IMR-90 (cell line): Measurements from ENCODE around the gene EXOC6B. TPM values are rescaled to one million over a fixed set of nuclear protein-coding genes. Genes with fewer than 3 reads are reported as not detected.

Experiments used
- ATAC-seq: fragments of 200-7000 bp; cut with Tn5 transposase; 2 replicates; pipeline ENCODE4 v1.9.1; 2020; ENCODE audit warnings: low read depth, mild to moderate bottlenecking, moderate library complexity
- BruUV-seq: library from RNA; stranded (reverse); fragments of 400-500 nt; replicated peaks from 2 replicates; lab custom pipeline; 2021; lab: Mats Ljungman, UMichigan
- CTCF ChIA-PET: fragments of 300-600 bp; formaldehyde crosslinking; extraction: SDS; loops from one replicate; lab custom pipeline; 2021; ENCODE audit warnings: antibody characterized with exemption; lab: Yijun Ruan, JAX
- POLR2A ChIA-PET: fragments of 300-600 bp; sonication (Branson Sonifier 250); formaldehyde crosslinking; loops from one replicate; lab custom pipeline; 2022; ENCODE audit warnings: antibody characterized with exemption; ENCODE audit not compliant: unreplicated experiment; lab: Charles Lee
- DNase-seq: peaks from one replicate; pipeline ENCODE4 v3.0.0; 2013
- H2AFZ ChIP-seq: replicated peaks from 2 replicates; pipeline ENCODE3; 2013; ENCODE audit warnings: low read length, mild to moderate bottlenecking; ENCODE audit not compliant: poor library complexity
- H2AK5ac ChIP-seq: 2 replicates; pipeline ENCODE4 v1.6.1; 2013; ENCODE audit warnings: low read depth, low read length, inconsistent platforms
- H2AK9ac ChIP-seq: replicated peaks from 2 replicates; pipeline ENCODE3; 2013; ENCODE audit warnings: mild to moderate bottlenecking, low read depth, low read length, moderate library complexity; ENCODE audit not compliant: poor library complexity
- H2BK120ac ChIP-seq: 2 replicates; pipeline ENCODE4 v1.6.1; 2013; ENCODE audit warnings: low read depth, low read length, inconsistent platforms
- H2BK15ac ChIP-seq: 3 replicates; pipeline ENCODE4 v1.6.1; 2013; ENCODE audit warnings: low read depth, low read length, inconsistent platforms
- H2BK20ac ChIP-seq: 2 replicates; pipeline ENCODE4 v1.6.1; 2013; ENCODE audit warnings: low read depth, mild to moderate bottlenecking, inconsistent platforms, low read length, moderate library complexity
- H2BK5ac ChIP-seq: 2 replicates; pipeline ENCODE4 v1.6.1; 2013; ENCODE audit warnings: mild to moderate bottlenecking, low read depth, low read length, inconsistent platforms; ENCODE audit not compliant: poor library complexity, severe bottlenecking
- H3K14ac ChIP-seq: replicated peaks from 2 replicates; pipeline ENCODE4 v1.6.1; 2013; ENCODE audit warnings: low read depth, low read length, inconsistent platforms
- H3K18ac ChIP-seq: 2 replicates; pipeline ENCODE4 v1.6.1; 2013; ENCODE audit warnings: low read depth, low read length, control low read depth
- H3K23ac ChIP-seq: 2 replicates; pipeline ENCODE4 v1.6.1; 2013; ENCODE audit warnings: low read depth, low read length, inconsistent platforms
- H3K27ac ChIP-seq: 2 replicates; pipeline ENCODE4 v1.5.1; 2013; ENCODE audit warnings: mild to moderate bottlenecking, control low read depth, low read length; ENCODE audit not compliant: insufficient read depth
- H3K27me3 ChIP-seq: 2 replicates; pipeline ENCODE4 v1.6.1; 2013; ENCODE audit warnings: low read length; ENCODE audit not compliant: control insufficient read depth, insufficient read depth
- H3K36me3 ChIP-seq: 2 replicates; pipeline ENCODE4 v1.6.1; 2013; ENCODE audit warnings: low read length, mixed read lengths; ENCODE audit not compliant: control insufficient read depth, insufficient read depth
- H3K4ac ChIP-seq: 2 replicates; pipeline ENCODE4 v1.6.1; 2013; ENCODE audit warnings: low read depth, low read length, inconsistent platforms
- H3K4me1 ChIP-seq: 2 replicates; pipeline ENCODE4 v1.6.1; 2013; ENCODE audit warnings: low read length, mixed read lengths; ENCODE audit not compliant: control insufficient read depth, insufficient read depth
- H3K4me2 ChIP-seq: 2 replicates; pipeline ENCODE4 v1.6.1; 2013; ENCODE audit warnings: low read depth, mild to moderate bottlenecking, control low read depth, low read length, moderate library complexity
- H3K4me3 ChIP-seq: 2 replicates; pipeline ENCODE4 v1.5.1; 2013; ENCODE audit warnings: low read depth, mild to moderate bottlenecking, control low read depth, low read length, moderate library complexity; ENCODE audit not compliant: insufficient read depth
- H3K56ac ChIP-seq: 2 replicates; pipeline ENCODE4 v1.6.1; 2013; ENCODE audit warnings: low read length, inconsistent platforms; ENCODE audit not compliant: insufficient read depth; ENCODE audit errors: extremely low read depth
- H3K79me1 ChIP-seq, 2 experiments: 2 replicates each; pipeline ENCODE4 v1.6.1; 2013; ENCODE audit warnings: low read length in 2 of 2, inconsistent platforms in 1 of 2, low read depth in 1 of 2
- H3K9ac ChIP-seq: 2 replicates; pipeline ENCODE4 v1.6.1; 2013; ENCODE audit warnings: low read depth, low read length, control low read depth
- H3K9me1 ChIP-seq: 2 replicates; pipeline ENCODE4 v1.6.1; 2013; ENCODE audit warnings: low read length, inconsistent platforms; ENCODE audit not compliant: insufficient read depth
- H3K9me3 ChIP-seq: 2 replicates; pipeline ENCODE4 v1.6.1; 2013; ENCODE audit warnings: low read length; ENCODE audit not compliant: control insufficient read depth, insufficient read depth
- H4K20me1 ChIP-seq: 2 replicates; pipeline ENCODE4 v1.6.1; 2013; ENCODE audit warnings: low read length, inconsistent platforms; ENCODE audit not compliant: insufficient read depth
- H4K5ac ChIP-seq: 2 replicates; pipeline ENCODE4 v1.6.1; 2013; ENCODE audit warnings: mild to moderate bottlenecking, low read depth, low read length, control low read depth
- H4K8ac ChIP-seq, 2 experiments: 2 replicates each; pipeline ENCODE4 v1.6.1; 2013; ENCODE audit warnings: low read depth in 2 of 2, low read length in 2 of 2, control low read depth in 1 of 2, inconsistent platforms in 1 of 2
- H4K91ac ChIP-seq: 2 replicates; pipeline ENCODE4 v1.6.1; 2013; ENCODE audit warnings: low read depth, low read length, inconsistent platforms; ENCODE audit not compliant: insufficient read depth
- MAZ ChIP-seq: IDR thresholded peaks from 2 replicates; pipeline ENCODE4 v1.6.1; 2012; ENCODE audit warnings: low read depth, mild to moderate bottlenecking, low read length, improper control_type of control experiment, moderate library complexity, borderline replicate concordance
- MXI1 ChIP-seq: IDR thresholded peaks from 2 replicates; pipeline ENCODE4 v1.6.1; 2012; ENCODE audit warnings: low read depth, mild to moderate bottlenecking, low read length, moderate library complexity, borderline replicate concordance
- POLR2A ChIP-seq: IDR thresholded peaks from 2 replicates; pipeline ENCODE4 v1.6.1; 2012; ENCODE audit warnings: mild to moderate bottlenecking, low read depth, low read length
- RAD21 ChIP-seq: IDR thresholded peaks from 2 replicates; pipeline ENCODE4 v1.6.1; 2012; ENCODE audit warnings: low read length, improper control_type of control experiment
- SMC3 ChIP-seq: fragments of 150-350 bp; IDR thresholded peaks from 2 replicates; pipeline ENCODE4 v1.6.1; 2016; ENCODE audit warnings: low read depth, mild to moderate bottlenecking, antibody characterized with exemption, low read length, moderate library complexity
- WGBS, 2 experiments: methylation state at CpG; one replicate each; pipeline versions ENCODE4 v1.1.5 to v1.1.7; 2013; ENCODE audit warnings: missing lambda C conversion rate in 2 of 2; ENCODE audit not compliant: insufficient read length in 1 of 2; ENCODE audit errors: extremely low coverage in 2 of 2; 5-methylcytosine and 5-hydroxymethylcytosine counted together
- dilution Hi-C: fragments of 300-500 bp; cut with HindIII; formaldehyde crosslinking; loops from one replicate; pipeline ENCODE4 v1.14.3; 2018; ENCODE audit warnings: low sequenced_read_pairs; ENCODE audit not compliant: unreplicated experiment
- in situ Hi-C: fragments of 300-500 bp; cut with MboI; formaldehyde crosslinking; loops from 3 replicates; pipeline ENCODE4 v1.14.3; 2019; ENCODE audit warnings: low sequenced_read_pairs, inconsistent platforms, mixed read lengths
- intact Hi-C: fragments of 100-400 bp; cut with micrococcal nuclease; formaldehyde crosslinking; loops from 2 replicates; pipeline ENCODE4 v1.10.0; 2022
- polyA plus RNA-seq, 3 experiments: library from polyadenylated mRNA; depleted of rRNA; stranded (reverse); fragments of >200 nt; gene quantifications; 2 replicates each; pipeline ENCODE4 v1.2.3, GENCODE V29; 2012; ENCODE audit warnings: low replicate concordance in 1 of 3
- total RNA-seq: library from RNA; depleted of rRNA; stranded (reverse); fragments of >200 nt; gene quantifications from 2 replicates; pipeline ENCODE4 v1.2.3, GENCODE V29; 2012
- TF ChIP-seq, protein P1 (sequence below): fragments of 150-350 bp; IDR thresholded peaks from 2 replicates; pipeline ENCODE4 v1.6.1; 2016; ENCODE audit warnings: low read depth, mild to moderate bottlenecking, low read length, moderate library complexity, borderline replicate concordance
- TF ChIP-seq, protein P2 (sequence below): fragments of 150-350 bp; IDR thresholded peaks from 2 replicates; pipeline ENCODE4 v1.6.1; 2017; ENCODE audit warnings: mild to moderate bottlenecking, antibody characterized with exemption, low read length, low read depth
- TF ChIP-seq, protein P3 (sequence below): conservative IDR thresholded peaks from 2 replicates; pipeline ENCODE4 v1.5.1; 2012; ENCODE audit warnings: mild to moderate bottlenecking, low read depth, low read length, improper control_type of control experiment

The EXOC6B gene
- total and polyA plus RNA-seq, 2 of the 4 experiments (the other 2 are of a cell fraction), result 10.2 to 29.4 TPM

GRCh38 chr2:72148003-72148836 is 677.6 kb downstream of the EXOC6B start (continued):
- TF ChIP-seq, protein P1, sequence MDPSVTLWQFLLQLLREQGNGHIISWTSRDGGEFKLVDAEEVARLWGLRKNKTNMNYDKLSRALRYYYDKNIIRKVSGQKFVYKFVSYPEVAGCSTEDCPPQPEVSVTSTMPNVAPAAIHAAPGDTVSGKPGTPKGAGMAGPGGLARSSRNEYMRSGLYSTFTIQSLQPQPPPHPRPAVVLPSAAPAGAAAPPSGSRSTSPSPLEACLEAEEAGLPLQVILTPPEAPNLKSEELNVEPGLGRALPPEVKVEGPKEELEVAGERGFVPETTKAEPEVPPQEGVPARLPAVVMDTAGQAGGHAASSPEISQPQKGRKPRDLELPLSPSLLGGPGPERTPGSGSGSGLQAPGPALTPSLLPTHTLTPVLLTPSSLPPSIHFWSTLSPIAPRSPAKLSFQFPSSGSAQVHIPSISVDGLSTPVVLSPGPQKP, result no peak

DNA sequence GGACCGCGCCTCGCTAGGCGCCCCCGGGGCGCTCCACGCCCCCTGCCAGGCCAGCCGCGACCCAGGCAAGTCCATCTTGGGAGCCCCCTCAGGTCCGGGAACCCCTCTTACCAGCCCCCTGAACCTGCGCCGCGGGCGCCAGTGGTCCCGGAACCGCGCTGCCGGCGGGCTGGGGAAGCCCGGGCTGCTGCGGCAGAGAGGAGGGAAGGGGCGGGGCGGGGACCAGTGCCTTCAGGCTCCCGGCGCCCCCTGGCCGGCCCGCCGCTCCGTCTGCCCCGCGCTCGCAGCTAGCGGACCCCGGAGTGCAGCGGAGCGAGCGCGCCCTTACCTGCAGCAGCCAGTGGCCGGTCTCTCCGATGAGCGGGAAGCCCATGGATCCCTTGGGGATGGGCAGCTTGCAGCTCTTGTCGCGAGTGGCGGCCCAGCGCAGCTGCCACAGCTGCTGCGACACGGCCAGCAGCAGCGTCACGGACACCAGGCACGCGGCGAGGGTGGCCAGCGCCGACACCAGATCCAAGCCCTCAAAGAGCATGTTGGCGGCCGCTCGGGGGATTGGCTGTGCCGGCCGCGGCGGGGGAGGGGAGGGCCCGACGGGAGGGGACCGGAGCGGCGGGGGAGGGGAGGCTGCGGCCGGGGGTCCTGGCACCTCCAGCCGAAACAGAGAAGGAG is 678.4 kb downstream of the EXOC6B start, which contains the start of gene CYP26B1:
CYP26B1 (minus strand) TSS at position 560 of the 669 bp plus-strand sequence; CDS start at position 532, 28 bp downstream.
- H3K4me3 ChIP-seq, result peak within 1 kb of the TSS; percentile 64
- H3K14ac ChIP-seq, result no peak within 1 kb of the TSS
- H2BK15ac ChIP-seq, result no peak within 1 kb of the TSS
- ATAC-seq, result no peak
- in situ Hi-C loops (no loop called here), dilution Hi-C loops (no loop called here), intact Hi-C loops (no loop called here)
- no peak within 1 kb of the TSS for H3K18ac ChIP-seq
- no peak for DNase-seq
- no peak within 1 kb of the TSS for H4K8ac ChIP-seq
- H3K56ac ChIP-seq, result no peak within 1 kb of the TSS
- H2AK9ac ChIP-seq, result no peak within 1 kb of the TSS
- BruUV-seq, result no TSS peak
- no peak within 1 kb of the TSS for H4K5ac ChIP-seq
- POLR2A ChIA-PET, result no interaction called here
- H3K9me1 ChIP-seq, result no peaks in the 10 kb centered on the region
- H3K9ac ChIP-seq, result no peak within 1 kb of the TSS
- peaks cover 9% of the 10 kb centered on the region for H3K9me3 ChIP-seq
- H3K79me1 ChIP-seq, result no peaks in the 10 kb centered on the region
- H3K27ac ChIP-seq, result no peak within 1 kb of the TSS
- H4K91ac ChIP-seq, result no peak within 1 kb of the TSS
- H2AFZ ChIP-seq, result peak within 1 kb of the TSS; percentile 59
- H4K20me1 ChIP-seq, result peaks cover 5% of the 10 kb centered on the region; the same call in 1 of the 2 replicates
- H2BK5ac ChIP-seq, result no peak within 1 kb of the TSS
- no peak within 1 kb of the TSS for H2BK120ac ChIP-seq
- no peak within 1 kb of the TSS for H2BK20ac ChIP-seq
- 2% methylated on average over 13 of the region's 69 CpGs; no CpG with 5 or more reads in 1 of the 2 experiments for WGBS, 2 experiments
- no peak within 1 kb of the TSS for H3K4ac ChIP-seq
- peak within 1 kb of the TSS; percentile 97 for H3K4me2 ChIP-seq
- H3K4me1 ChIP-seq, result peaks cover 17% of the 10 kb centered on the region; the same call in 1 of the 2 replicates
- no peak within 1 kb of the TSS for H2AK5ac ChIP-seq
- CTCF ChIA-PET, result no interaction called here
- peak within 1 kb of the TSS; percentile 42 for H3K23ac ChIP-seq
- H3K36me3 ChIP-seq, result no peaks in the 10 kb centered on the region
- H3K27me3 ChIP-seq, result peaks cover 91% of the 10 kb centered on the region
- TF ChIP-seq MXI1 (no peak), RAD21 (no peak), MAZ (no peak), SMC3 (no peak), POLR2A (no peak)
- TF ChIP-seq, protein P1, result no peak
- TF ChIP-seq, protein P2, sequence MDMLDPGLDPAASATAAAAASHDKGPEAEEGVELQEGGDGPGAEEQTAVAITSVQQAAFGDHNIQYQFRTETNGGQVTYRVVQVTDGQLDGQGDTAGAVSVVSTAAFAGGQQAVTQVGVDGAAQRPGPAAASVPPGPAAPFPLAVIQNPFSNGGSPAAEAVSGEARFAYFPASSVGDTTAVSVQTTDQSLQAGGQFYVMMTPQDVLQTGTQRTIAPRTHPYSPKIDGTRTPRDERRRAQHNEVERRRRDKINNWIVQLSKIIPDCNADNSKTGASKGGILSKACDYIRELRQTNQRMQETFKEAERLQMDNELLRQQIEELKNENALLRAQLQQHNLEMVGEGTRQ, result no peak
- TF ChIP-seq, protein P3, sequence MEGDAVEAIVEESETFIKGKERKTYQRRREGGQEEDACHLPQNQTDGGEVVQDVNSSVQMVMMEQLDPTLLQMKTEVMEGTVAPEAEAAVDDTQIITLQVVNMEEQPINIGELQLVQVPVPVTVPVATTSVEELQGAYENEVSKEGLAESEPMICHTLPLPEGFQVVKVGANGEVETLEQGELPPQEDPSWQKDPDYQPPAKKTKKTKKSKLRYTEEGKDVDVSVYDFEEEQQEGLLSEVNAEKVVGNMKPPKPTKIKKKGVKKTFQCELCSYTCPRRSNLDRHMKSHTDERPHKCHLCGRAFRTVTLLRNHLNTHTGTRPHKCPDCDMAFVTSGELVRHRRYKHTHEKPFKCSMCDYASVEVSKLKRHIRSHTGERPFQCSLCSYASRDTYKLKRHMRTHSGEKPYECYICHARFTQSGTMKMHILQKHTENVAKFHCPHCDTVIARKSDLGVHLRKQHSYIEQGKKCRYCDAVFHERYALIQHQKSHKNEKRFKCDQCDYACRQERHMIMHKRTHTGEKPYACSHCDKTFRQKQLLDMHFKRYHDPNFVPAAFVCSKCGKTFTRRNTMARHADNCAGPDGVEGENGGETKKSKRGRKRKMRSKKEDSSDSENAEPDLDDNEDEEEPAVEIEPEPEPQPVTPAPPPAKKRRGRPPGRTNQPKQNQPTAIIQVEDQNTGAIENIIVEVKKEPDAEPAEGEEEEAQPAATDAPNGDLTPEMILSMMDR, result no peak
